GM12875 (cell line): Measurements from ENCODE around the gene PDLIM5.

Source experiments
- H3K4me3 ChIP-seq: one replicate; pipeline ENCODE4 v1.5.1; 2011; ENCODE audit warnings: low read depth, low read length, control low read depth
- CTCF ChIP-seq: IDR thresholded peaks from 2 replicates; pipeline ENCODE4 v1.5.1; 2011; ENCODE audit warnings: low read depth, mild to moderate bottlenecking, control low read depth, inconsistent platforms, low read length, moderate library complexity, borderline replicate concordance; ENCODE audit not compliant: insufficient read depth

PDLIM5 gene

GRCh38 chr4:94635177-94635576 lies 183.4 kb downstream of the PDLIM5 start:
- TF ChIP-seq CTCF = no peak
- H3K4me3 ChIP-seq = no peak overlapping the region

- TF ChIP-seq CTCF = no peak
- no peak overlapping the region for H3K4me3 ChIP-seq
Measured at GRCh38 chr4:94636004-94636403, 184.3 kb downstream of the PDLIM5 start.

- no peak for TF ChIP-seq CTCF
Measured at GRCh38 chr4:94639298-94639697, 187.6 kb downstream of the PDLIM5 start.

GRCh38 chr4:94640151-94640550 lies 188.4 kb downstream of the PDLIM5 start:
- TF ChIP-seq CTCF = no peak
- H3K4me3 ChIP-seq = no peak overlapping the region

More at GRCh38 chr4:94639298-94639697, 187.6 kb downstream of the PDLIM5 start:
- no peak overlapping the region for H3K4me3 ChIP-seq

GRCh38 chr4:94641702-94642560 lies 190.2 kb downstream of the PDLIM5 start:
- no peak overlapping the region for H3K4me3 ChIP-seq
- no peak for TF ChIP-seq CTCF

GRCh38 chr4:94642561-94642866 lies 190.8 kb downstream of the PDLIM5 start:
- H3K4me3 ChIP-seq = no peak overlapping the region
- TF ChIP-seq CTCF = no peak

GRCh38 chr4:94648699-94649098 lies 197.0 kb downstream of the PDLIM5 start:
- no peak overlapping the region for H3K4me3 ChIP-seq
- no peak for TF ChIP-seq CTCF
